Activated T-cell treated with anti-CD3 and anti-CD28 coated beads for 24 hours (primary cell): ENCODE data around the gene MUC13.

ENCODE experiments used
- DNase-seq: peaks from one replicate; pipeline ENCODE4 v3.0.0-alpha.2; 2020; ENCODE audit warnings: low read depth

The MUC13 gene

DNA sequence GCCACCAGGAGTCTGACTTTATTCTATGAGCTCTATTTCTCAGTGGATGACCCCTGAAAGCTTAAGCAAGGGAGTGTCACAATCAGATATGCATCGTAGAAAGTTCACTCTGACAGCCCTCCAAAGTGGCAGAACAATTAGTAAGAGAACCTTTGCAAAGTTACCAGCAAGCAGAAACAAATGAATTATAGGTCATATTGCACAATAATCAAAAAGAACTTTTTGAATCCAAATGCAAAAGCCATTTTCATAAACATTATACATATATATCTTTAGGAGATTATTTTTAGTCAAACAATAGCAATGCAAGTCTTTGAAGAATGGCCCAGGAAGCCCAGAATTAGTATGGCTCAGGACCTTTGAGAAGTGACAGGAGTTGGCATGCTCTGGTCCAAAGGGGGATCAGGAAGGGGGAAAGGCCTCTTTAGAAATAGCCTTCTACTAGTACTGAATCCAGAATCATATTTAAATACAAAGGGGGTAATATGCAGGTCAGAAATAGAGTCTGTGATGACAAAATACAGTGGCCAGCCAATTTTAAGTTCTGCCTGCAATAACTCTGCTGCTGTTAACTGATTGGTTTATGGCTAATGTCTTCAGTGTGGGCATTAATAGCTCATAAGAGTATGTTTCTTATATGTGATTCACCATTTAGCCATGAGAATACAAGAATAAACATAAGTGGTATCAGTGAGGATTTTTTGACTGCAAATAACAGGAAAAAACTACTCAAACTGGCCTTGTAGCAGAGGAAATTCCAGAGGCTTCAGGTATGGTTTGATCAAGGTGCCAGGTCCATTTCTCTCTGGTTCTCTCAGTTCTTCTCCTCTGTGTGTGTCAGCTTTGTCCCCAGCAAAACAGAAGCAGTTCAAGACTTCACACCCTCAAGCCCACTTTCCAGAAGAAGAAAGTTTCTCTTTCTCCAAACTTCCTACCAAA is 30.4 kb downstream of the MUC13 start:
- DNase-seq, result no peak

DNA sequence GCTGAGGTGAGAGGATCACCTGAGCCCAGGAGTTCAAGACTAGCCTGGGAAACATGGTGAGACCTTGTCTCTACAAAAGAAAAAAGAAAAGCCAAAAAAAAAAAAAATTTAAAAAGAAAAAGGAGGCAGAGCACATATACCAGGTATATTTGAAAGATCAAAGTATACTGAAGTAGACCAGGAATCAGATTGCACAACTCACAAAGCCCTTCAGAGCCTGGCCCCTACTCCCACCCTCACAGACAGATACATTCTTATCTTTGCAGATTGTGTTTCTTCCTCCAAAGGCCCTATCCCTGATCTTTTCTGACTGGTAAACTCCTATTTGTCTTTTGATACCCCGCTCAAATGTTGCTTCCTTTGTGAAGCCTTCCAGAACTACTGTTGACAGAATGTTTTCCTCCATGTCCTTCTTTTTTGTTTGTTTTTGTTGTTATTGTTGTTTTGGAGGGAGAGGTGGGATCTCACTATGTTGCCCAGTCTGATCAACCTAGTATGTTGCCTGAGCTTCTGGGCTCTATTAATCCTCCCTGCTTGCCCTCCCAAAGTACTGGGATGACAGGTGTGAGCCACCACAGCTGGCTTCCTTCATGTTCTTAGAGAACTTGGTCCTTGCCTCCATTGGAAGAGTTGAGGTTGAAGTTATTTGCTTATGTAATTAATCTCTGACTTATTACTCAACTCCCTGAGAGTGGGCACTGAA is 37.6 kb downstream of the MUC13 start:
- no peak for DNase-seq

DNA sequence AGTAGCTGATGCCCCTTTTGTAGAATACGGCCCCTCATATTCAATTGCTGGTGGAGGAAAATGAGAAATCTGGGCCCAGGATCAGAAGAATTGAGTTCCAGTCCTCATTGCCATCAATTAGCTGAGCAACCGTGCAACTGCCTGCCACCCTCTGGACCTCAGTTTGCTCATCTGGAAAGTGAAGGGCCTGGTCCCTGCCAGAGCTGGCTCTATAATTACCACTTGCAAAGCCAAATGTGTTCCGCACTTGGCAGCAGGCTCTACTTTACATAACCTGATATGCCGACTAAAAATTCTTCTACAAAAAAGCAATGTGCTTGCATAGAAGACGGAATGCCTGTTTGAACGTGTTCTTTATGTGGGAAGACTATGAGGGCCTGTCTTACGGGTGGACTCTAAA is 38.8 kb downstream of the MUC13 start:
- no peak for DNase-seq

DNA sequence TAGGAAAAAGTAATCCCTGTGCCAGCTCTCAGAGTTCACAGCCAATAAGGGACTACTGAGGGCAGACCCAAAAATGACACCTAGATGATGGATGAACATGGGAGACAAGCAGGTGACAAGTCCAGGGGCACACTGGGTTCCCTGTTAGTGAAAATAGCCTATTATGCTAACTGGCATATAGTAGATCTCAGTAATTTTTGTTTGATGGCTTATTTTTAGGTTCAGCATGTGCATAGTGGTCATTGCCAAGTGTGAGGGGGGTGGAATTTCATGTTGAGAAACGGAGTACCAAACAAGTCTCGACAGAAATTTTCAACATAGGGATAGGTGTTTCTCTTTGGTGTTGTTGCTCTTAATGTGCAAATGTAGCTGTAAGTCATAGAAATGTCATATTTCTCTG is 41.0 kb downstream of the MUC13 start:
- no peak for DNase-seq

DNA sequence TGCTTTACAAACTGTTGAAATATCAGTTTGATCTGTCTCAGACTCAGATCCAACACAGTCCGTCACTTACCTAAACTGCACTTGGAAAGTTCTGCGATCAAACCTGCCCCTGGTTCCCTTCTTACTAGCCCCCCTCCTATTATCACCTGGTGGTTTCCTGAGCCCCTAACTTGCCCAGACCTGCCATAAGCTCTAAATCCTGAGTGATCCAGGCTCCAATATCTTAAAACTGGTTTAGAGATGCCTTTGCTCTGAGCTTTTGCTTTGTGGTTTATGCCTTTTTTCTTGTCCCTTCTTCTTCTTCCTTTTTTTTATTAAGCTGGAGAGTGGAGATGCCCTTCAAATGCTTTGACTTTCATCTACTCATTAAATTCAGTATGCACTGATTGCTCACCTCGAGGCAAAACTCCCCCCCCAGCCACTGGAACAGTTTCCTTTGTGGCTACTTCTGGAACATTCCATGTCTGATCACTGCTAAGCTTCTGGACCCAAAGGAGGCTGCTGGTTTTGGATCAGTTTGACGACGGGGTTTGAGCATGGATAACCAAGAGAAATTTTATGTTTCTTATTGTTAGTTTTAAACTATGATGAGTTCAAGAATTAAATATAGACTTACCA is 43.9 kb downstream of the MUC13 start:
- DNase-seq, result no peak

DNA sequence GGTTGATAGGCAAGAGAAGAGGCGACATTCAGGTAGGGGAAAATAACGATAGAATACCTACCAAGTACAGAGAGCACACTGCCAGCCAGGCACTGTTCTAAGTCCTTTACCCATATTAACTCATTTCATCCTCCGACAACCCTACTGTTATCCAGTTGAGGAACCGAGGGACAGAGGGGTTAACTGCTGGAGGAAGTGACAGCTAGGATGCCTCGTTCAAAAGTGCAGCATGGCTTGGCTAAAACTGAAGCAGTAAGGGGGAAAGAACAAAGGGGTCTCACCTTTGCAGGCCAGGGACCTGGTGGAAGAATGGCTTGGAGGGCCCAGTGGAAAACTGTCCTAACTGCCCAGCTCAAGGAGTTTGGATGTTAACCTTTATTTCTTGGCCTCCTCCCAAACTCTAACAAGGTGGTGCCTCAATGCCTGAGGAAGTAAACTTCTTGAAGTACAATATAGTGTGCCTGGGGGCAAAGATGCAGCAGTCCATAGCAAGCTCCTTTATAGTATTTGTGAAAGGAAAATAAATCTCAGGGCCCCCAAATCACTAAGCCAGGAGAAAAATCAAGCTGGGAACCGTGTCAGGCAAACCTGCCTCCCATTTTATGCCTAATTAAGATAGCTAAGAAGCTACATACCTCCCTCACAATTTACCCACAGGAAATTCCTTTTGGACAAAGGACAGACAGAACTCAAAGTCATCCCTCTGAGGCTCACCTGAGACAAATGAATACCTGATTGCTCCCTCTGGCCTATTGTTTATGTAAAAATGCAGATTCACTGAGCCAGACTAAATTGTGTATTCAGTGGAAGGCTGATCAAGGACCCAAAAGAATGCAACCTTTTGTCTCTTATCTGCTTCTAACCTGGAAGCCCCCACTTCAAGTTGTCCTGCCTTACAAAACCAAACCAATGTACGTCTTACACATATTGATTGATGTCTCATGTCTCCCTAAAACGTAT is 45.8 kb downstream of the MUC13 start:
- DNase-seq, result no peak

DNA sequence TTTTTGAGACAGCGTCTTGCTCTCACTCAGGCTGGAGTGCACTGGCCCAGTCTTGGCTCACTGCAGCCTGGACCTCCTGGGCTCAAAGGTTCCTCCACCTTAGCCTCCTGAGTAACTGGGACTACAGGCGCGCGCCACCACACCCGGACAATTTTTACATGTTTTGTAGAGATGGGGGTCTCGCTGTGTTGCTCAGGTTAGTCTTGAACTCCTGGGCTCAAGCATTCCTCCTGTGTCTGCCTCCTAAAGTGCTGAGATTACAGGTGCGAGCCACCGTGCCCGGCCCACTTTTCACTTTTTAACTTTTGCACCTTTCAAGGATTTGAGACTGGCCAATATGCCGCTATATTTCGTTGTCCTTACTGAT is 46.6 kb downstream of the MUC13 start:
- DNase-seq, result no peak

DNA sequence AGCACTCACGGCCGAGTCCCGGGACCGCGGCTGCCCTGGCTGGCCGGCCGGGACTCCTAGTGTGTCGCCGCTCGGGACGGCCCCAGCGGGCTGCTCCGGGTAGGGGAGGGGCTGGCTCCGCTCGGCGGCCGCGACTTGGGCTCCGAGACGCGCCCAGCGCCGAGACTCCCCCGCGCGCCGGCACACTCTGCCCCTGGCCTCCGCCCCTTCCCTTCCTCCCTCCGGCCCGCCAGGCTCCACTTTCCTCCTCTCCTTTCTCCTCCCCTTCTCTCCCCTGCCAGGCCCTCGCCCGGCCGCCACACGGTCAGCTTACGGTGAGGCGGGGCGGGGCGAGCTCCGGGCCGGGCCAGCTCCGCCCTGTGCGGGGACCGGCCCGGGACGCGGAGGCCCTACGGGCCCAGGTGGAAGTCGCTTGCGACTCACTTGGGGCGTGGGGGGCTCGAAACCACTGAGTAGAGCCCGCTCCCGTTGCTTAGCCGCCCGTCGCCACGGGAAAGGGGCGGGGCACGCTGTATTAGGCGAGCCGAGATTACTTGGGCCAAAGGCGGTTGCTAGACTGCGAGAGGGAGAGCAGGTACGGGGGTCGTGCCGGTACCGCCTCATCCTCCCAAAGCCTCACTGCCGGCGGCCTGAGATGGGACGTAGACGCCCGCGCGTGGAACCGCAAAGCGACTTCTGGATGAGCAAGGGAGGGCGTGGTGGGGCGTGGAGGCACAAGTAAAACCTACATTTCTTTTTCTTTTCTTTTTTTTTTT is 47.2 kb downstream of the MUC13 start, which contains the start of gene ITGB5:
ITGB5 (minus strand) TSS at position 189 of the 755 bp plus-strand sequence. CDS start 365 bp downstream, outside the sequence.
- DNase-seq, result peak; percentile 1

DNA sequence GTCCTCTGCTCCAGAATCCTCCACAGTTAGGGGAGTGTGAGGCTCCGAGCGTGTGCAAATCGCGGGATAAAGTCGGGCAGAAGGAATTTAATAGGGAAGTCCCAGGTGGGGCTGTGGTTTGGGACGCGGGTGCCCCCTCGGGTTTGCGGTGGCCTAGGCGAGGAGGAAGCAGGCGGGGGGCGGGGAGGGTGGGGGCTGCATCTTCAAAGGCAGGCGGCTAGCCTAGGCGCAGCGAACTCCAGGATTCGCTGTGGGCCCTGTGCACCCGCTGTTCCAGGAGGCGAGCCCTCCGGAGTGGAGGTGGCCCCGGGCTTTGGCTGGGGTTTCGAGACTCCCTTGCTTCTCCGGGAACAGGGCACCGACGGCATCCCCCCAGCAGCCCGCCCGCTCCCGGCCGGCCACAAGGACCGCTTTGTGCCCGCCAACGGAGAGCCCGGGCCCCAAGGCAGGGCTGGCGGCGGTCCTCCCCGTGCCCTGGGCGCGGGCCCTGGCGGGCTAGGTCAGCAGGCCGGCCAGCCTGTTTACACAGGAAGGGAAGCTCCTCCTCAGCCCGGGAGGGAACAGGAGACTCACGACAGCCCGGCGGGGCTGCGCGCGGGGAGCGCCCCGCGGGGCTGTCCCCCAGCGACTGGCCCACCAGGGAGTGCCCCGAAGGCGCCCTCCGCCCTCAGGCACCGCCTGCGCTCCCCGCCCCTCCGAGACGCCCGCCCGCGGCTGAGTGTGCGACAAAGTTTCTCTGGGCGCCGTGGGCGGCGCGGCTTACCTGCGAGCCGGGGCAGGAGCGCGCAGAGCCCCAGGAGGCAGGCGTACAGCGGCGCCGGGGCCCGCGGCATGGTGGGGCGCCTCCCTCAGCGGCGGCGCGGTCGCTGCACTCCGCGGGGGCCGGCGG is 48.1 kb downstream of the MUC13 start:
- DNase-seq, result peak; percentile 10

DNA sequence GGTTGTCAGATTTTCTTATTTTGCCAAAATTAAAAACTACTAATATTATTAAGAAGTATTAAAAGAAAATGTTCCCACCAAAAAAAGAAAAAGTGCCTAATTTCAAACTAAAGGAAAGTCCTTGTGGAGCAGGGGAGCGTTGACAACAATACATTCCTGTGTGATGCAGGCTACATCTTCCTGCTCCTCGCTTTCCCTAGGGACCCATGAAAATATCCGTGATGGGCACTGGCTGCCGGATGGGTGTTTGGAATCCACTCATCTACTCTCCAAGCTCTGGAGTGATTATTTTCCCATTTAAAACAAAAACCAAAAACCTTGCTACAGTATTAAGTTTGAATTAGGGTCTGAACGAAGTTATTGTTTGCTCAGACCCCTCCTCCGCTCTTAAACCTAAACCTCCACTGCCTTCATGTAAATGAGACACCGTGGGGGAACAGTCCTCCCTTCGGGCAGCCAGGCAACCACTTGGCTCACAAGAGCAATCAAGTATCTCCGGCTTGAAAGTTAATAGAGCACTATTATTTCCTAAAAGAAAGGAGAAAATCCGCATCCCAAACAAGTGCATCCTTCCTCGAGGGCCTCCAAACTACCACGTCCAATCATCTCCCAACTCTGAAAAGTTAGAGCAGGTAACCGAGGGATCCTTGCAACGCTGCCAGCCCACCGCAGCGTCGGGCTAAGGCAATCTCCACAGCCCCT is 48.9 kb downstream of the MUC13 start:
- no peak for DNase-seq

DNA sequence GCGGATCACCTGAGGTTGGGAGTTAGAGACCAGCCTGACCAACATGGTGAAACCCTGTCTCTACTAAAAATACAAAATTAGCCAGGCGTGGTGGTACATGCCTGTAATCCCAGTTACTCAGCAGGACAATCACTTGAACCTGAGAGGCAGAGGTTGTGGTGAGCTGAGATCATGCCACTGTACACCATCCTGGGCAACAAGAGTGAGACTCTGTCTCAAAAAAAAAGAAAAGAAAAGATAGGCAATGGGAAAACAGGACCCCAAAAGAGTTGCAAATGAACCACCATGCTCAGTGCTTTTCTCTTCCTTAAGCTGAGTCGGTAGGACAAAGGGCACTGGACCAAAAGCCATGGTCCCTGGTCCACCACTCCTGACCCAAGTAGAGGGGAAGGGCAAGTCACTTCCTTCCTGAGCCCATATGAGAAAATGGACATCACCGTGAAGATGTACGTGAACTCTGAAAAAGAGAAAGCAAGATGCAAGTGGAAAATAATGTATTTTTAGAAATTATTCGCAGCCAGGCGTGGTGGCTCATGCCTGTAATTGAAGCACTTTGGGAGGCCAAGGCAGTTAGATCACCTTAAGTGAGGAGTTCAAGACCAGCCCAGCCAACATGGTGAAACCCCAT is 50.0 kb downstream of the MUC13 start:
- no peak for DNase-seq

DNA sequence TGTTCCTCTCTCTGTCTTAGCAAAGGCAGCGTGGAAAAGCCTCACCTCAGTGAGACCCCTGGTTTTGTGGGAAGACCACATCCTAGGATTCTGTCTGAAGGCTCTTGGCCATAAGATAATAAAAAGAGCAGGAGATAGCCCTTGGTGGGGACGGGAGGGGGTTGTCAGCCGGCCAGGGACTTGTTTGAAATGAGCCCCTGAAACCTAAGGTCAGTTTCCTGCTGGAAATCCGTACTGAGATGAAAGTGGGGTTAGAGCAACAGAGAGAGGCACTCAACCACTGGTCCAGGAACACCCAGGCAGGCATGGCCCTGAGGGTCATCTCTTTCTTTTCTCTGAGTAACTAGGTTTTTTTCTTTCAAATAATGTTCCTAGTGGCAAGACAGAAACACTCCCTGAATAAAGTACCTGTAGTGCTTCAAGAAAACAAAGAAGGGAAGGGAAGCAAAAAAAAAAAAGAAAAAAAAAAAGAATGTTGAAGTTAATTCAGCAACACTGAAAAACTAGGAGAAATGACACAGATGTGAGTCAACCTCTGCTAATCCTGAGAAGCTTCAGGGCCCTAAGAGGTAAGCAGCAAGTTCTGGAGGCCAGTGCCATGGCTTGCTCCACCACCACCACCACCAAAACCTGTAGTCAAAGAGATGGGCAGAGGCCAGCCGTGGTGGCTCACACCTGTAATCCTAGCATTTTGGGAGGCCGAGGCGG is 50.6 kb downstream of the MUC13 start:
- no peak for DNase-seq

DNA sequence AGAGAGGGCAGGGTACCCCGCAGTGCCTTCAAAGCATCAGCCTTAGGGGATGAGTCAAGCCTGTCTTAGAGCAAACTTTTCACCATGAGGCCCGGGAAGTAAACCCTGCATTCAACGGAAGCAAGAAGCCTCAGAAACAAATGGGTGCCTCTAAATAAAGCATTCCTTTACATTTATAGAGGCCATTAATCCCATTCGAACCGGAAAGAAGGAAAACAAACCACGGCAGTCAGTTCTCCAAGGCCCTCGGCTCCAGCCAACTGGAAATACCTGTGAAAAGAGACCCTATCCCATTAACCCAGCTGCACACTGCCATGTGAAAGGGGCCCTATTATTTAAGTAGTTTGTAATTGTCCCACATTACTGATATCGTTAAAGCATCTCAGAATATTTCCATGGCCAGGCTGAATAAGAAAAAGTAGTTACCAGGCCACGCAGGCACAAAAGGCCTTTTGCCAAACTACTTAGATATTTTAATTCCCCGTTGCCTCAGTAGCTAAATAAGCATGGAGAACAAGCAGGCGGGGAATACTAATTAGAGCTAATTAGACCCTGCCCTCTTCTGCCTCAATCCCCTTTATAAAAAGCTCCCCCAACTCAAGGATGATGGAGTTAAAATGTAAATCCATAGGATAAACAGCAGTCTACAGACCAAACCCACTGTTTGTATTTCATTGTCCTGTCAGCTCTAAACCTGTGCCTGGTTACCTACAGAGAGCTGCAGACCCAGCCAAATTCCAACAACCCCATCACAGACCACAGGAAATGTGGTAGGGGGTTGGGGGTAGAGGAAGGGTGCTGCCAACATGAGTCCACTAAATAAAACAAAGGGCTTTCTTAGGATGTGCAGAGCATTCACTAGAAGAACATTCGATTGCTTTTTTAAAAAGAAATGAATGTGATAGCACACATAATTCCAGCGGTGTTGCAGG is 51.5 kb downstream of the MUC13 start:
- DNase-seq, result no peak

DNA sequence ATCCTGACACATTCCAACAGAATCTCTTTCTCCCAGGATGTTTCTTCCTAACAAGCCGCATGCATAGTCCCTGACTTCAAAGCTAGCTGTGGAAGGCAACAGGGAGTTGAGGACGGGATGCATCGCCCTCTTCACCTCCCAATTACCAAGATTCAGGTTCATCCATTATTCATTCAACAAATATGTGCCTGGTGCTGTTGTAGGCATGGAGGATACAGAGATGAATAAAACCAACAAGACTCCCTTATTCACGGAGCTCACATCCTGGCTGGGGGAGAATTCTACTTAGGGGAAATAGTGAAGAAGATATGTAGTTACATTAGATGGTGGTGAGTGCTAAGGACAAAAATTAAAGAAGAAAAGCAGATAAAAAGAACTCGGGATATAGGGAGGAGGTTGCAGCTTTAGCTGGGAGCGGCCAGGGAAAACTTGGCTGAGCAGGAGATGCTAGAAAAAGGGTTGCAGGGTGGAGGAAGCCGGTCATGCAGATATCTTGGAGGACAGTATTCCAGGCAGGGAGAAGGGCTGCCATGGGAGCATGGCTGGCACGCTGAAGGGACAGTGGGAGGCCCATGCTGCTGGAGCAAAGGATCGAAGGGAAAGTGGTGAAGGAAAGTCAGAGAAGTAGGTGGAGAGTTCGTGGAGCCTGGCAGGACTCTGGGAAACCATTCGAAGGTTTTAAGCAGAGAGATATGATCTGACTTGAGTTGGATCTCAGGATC is 52.4 kb downstream of the MUC13 start:
- no peak for DNase-seq

DNA sequence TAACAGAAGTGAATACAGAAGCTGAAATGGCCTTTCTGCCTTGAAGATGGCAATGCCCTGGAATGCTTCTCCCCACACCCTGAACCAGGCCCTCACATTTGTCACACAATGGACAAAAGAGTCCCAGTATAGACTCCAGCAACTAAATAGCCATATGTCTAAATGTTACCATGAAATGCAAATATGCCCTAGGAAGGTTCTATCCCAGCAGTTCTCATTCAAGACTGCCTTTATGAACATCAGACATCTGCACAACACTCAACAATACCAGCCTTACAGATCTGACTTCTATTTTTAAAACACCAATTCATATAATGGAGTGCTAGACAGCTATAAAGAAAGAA is 55.2 kb downstream of the MUC13 start:
- DNase-seq, result no peak

DNA sequence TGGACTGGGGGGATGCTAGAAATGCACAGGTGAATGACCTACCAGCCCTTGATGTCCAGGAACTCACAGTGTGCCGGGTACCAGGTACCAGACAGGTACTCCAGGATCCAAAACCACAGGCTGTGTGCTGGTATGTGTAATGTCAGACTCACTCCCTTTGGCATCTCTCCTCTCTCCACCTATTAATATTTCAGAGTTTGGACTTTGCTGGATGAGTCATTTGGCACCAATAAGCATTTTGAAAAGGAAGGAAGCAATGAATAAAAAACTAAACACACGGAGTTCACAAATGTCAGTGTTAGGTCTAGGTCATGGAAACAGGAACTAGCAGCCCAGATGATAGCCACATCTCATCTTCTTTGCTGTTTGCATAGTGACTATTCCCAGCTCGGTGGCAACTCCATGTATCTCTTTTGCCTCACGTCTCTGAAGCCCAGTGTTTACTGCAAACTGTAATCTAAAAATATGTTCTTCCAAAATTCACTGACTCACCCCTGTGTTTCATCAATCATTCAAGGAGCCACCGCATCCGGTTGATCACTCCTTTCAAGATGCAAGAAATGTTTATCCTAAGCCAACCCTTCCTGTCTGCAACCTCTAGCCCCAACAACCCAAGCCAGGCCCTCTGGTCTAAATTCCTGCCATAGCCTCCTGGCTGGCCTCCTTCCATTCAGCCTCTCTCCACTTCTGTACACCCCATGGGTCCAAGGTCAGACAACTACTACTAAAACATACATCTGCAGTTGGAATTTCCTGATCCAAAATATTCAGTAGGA is 55.8 kb downstream of the MUC13 start:
- DNase-seq, result no peak
